ENCODE results near the gene PALMD. TPM values are rescaled to one million over a fixed set of nuclear protein-coding genes. Genes with fewer than 3 reads are reported as not detected.

Gene PALMD
- total and polyA plus RNA-seq, 2 of the 8 experiments (the other 6 are each of a cell fraction or from before 2014, with no cell fraction given): not detected

- Histone ChIP-seq H2BK5ac (ENCODE audit: low read depth, low read length) (0 out of 2 replicates have a peak overlapping the region, but pooled peaks have one; percentile 19), H2BK20ac (ENCODE audit: low read length) (no peak overlapping the region), H3K23me2 (ENCODE audit: low read depth, low read length) (no peaks in the 10 kb centered on the region), H2BK120ac (replicated peaks; ENCODE audit: low read depth, low read length) (no peak overlapping the region), H2AK5ac (ENCODE audit: low read depth, low read length) (no peak overlapping the region), H2AFZ (ENCODE audit: low read length) (no peak overlapping the region), H3K4me1 (replicated peaks in 1 of 4; ENCODE audit: control insufficient read depth in 3 of 4, insufficient read depth in 4 of 4, low read length in 3 of 4) (peaks cover 0 to 4% (median 0%) of the 10 kb centered on the region in 4 experiments; a peak in 1 of 7 replicates), H3K36me3 (ENCODE audit: control insufficient read depth in 2 of 4, insufficient read depth in 4 of 4, low read length in 3 of 4) (no peaks in the 10 kb centered on the region), H4K20me1 (replicated peaks in 1 of 2; ENCODE audit: control insufficient read depth in 1 of 2, insufficient read depth in 2 of 2, low read length in 2 of 2) (no peaks in the 10 kb centered on the region), H3K4ac (replicated peaks; ENCODE audit: insufficient read length, low read depth, low read length) (no peak overlapping the region), H4K91ac (replicated peaks; ENCODE audit: insufficient read length, low read length) (peak overlapping the region; percentile 17), H3K4me3 (ENCODE audit: extremely low read depth in 1 of 4, insufficient read depth in 2 of 4, low read depth in 3 of 4, low read length in 4 of 4) (no peak overlapping the region), H3K18ac (ENCODE audit: extremely low read depth, low read length) (no peak overlapping the region), H3K9me3 (ENCODE audit: insufficient read depth in 2 of 2, low read depth in 1 of 2, low read length in 1 of 2) (no peaks in the 10 kb centered on the region), H2BK12ac (ENCODE audit: low read depth, low read length) (no peak overlapping the region), H3K23ac (ENCODE audit: insufficient read length) (no peak overlapping the region), H3K27me3 (replicated peaks in 1 of 4; ENCODE audit: control insufficient read depth in 3 of 4, extremely low read depth in 1 of 4, insufficient read depth in 3 of 4, low read length in 3 of 4) (no peaks in the 10 kb centered on the region), H4K5ac (ENCODE audit: insufficient read length, low read depth, low read length) (no peak overlapping the region), H2BK15ac (ENCODE audit: low read length) (no peak overlapping the region), H3K56ac (replicated peaks; ENCODE audit: insufficient read length, low read depth, low read length) (no peak overlapping the region), H3K79me2 (ENCODE audit: control insufficient read depth in 1 of 2, insufficient read depth in 2 of 2, low read length in 2 of 2) (no peaks in the 10 kb centered on the region), H3K14ac (ENCODE audit: insufficient read length) (no peak overlapping the region), H3K79me1 (ENCODE audit: low read depth, low read length) (no peaks in the 10 kb centered on the region), H3K4me2 (ENCODE audit: insufficient read depth in 1 of 2, low read depth in 2 of 2, low read length in 2 of 2) (no peak overlapping the region), H4K8ac (ENCODE audit: extremely low read depth, insufficient read depth, low read length) (no peak overlapping the region), H3K27ac (ENCODE audit: low read depth, low read length) (no peak overlapping the region), H3K9ac (replicated peaks in 1 of 4; ENCODE audit: extremely low read depth in 1 of 4, low read depth in 3 of 4, low read length in 3 of 4) (no peak overlapping the region)
- FAIRE-seq (no peak), DNase-seq (ENCODE audit: low read depth in 1 of 2, low spot score in 2 of 2) (no peak)
- CTCF ChIA-PET (ENCODE audit: partially characterized antibody): interaction anchor here (1.3 to 2.1 kb wide), 3 partner anchors 10 to 31 kb away, joined by 3 to 5 read pairs (median 5); no protein-coding TSS in a partner anchor
- WGBS, 2 experiments (ENCODE audit: extremely low coverage in 1 of 2, insufficient coverage in 1 of 2, insufficient read length in 1 of 2, insufficient replicate concordance in 2 of 2, low coverage in 1 of 2, low lambda C conversion rate in 2 of 2, missing lambda C conversion rate in 1 of 2): 93% methylated on average over 5 of the region's 5 CpGs; no CpG with 5 or more reads in 1 of the 2 experiments
- POLR2A ChIA-PET (ENCODE audit: partially characterized antibody): no interaction called here
- TF ChIP-seq RBBP5 (IDR thresholded peaks at IDR 0.05; ENCODE audit: borderline replicate concordance, low read depth, low read length) (no peak), RFX5 (IDR thresholded peaks at IDR 0.05; ENCODE audit: borderline replicate concordance, low read depth, low read length) (no peak), RXRA (IDR thresholded peaks at IDR 0.05; ENCODE audit: insufficient read depth, low read depth, low read length) (no peak), YY1 (IDR thresholded peaks at IDR 0.05; ENCODE audit: low read depth, low read length) (no peak), NRF1 (IDR thresholded peaks at IDR 0.05; ENCODE audit: low read depth, low read length) (no peak), ZNF274 (IDR thresholded peaks at IDR 0.05; ENCODE audit: borderline replicate concordance, extremely low read depth, low read length) (no peak), HDAC6 (IDR thresholded peaks at IDR 0.05; ENCODE audit: low read depth, low read length) (no peak), JUND (IDR thresholded peaks at IDR 0.05; ENCODE audit: low read length) (no peak), ATF2 (IDR thresholded peaks at IDR 0.05; ENCODE audit: low read length) (no peak), TAF7 (optimal IDR thresholded peaks at IDR 0.05; ENCODE audit: borderline replicate concordance, low read depth, low read length) (no peak), EGR1 (IDR thresholded peaks at IDR 0.05; ENCODE audit: borderline replicate concordance, low read depth, low read length) (no peak)
Measured at GRCh38 chr1:99657213-99658030, 11.5 kb downstream of the PALMD start.
